Activated CD4-positive, alpha-beta T cell treated with anti-CD3 and anti-CD28 coated beads, Interleukin-2, amount 10 ng/mL, durations not matched to agents 24 days and 14 days (primary cell): ENCODE measurements around the gene FRG2C. TPM values are rescaled to one million over a fixed set of nuclear protein-coding genes. Genes with fewer than 3 reads are reported as not detected.

Source experiments
- DNase-seq: peaks from one replicate; pipeline ENCODE4 v3.0.0; 2022
- H3K27ac Mint-ChIP-seq: one replicate; pipeline ENCODE4 v1.8.0; 2022; ENCODE audit warnings: mild to moderate bottlenecking, mixed read lengths
- H3K27me3 Mint-ChIP-seq: one replicate; pipeline ENCODE4 v1.8.0; 2022; ENCODE audit warnings: mixed read lengths
- H3K36me3 Mint-ChIP-seq: one replicate; pipeline ENCODE4 v1.8.0; 2022; ENCODE audit warnings: low read depth, mild to moderate bottlenecking, mixed read lengths
- H3K4me1 Mint-ChIP-seq: one replicate; pipeline ENCODE4 v1.8.0; 2021; ENCODE audit warnings: mixed read lengths
- H3K4me3 Mint-ChIP-seq: one replicate; pipeline ENCODE4 v1.8.0; 2022; ENCODE audit warnings: mild to moderate bottlenecking, moderate library complexity, mixed read lengths
- H3K9me3 Mint-ChIP-seq: one replicate; pipeline ENCODE4 v1.8.0; 2021; ENCODE audit warnings: mixed read lengths
- intact Hi-C: fragments of 100-400 bp; cut with micrococcal nuclease; formaldehyde crosslinking; loops from one replicate; pipeline ENCODE4 v1.15.1; 2023
- total RNA-seq: library from RNA; stranded (reverse); gene quantifications from 2 replicates; pipeline ENCODE4 v1.2.3, GENCODE V29; 2022

Gene FRG2C
- total RNA-seq, 1 donor from 2014 or later, result not detected

DNA sequence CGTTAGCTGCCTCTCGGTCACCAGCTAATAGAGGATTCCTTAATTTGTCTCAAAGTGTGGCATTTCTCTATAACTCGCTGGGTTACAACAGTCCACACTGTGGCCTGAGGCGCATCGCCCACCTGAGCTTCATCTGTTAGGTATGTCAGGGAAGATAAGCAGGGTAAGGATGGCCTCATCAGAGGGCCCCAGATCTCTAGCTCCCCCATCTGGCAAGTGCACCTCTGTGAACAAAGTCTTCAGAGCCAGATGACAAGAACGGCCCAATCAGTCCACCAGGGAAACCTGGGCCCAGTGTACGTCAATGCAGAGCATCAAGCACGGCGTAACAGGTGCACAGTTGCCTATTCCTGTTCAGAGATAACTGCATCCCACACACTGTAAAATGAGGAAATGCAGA is 23.2 kb downstream of the FRG2C start:
- no peak for DNase-seq
- H3K4me3 Mint-ChIP-seq, result no peak overlapping the region
- H3K9me3 Mint-ChIP-seq, result peaks cover 17% of the 10 kb centered on the region
- H3K27ac Mint-ChIP-seq, result no peak overlapping the region
- no peaks in the 10 kb centered on the region for H3K27me3 Mint-ChIP-seq
- no peaks in the 10 kb centered on the region for H3K36me3 Mint-ChIP-seq
- intact Hi-C loops, result no loop called here
- H3K4me1 Mint-ChIP-seq, result no peaks in the 10 kb centered on the region

- no peak overlapping the region for H3K27ac Mint-ChIP-seq
- no peaks in the 10 kb centered on the region for H3K4me1 Mint-ChIP-seq
- peaks cover 12% of the 10 kb centered on the region for H3K9me3 Mint-ChIP-seq
- H3K27me3 Mint-ChIP-seq, result no peaks in the 10 kb centered on the region
- no peak for DNase-seq
- H3K4me3 Mint-ChIP-seq, result no peak overlapping the region
- intact Hi-C loops, result no loop called here
- H3K36me3 Mint-ChIP-seq, result no peaks in the 10 kb centered on the region
Observed at GRCh38 chr3:75692061-75692460, 27.9 kb downstream of the FRG2C start.

Other genes starting within 250 kb of the FRG2C start
- gene ZNF717, start 121.2 kb downstream of the FRG2C start, total RNA-seq, result 10.3 and 10.8 TPM in 2 replicates